ENCODE data around the gene HMCN2.

Gene HMCN2

GRCh38 chr9:130356877-130357584, 91.5 kb downstream of the HMCN2 start:
- H3K4me3 ChIP-seq (replicated peaks; ENCODE audit: low read depth, low read length), result no peak overlapping the region
- DNase-seq (ENCODE audit: low read depth), result no peak
- TF ChIP-seq CTCF (IDR thresholded peaks at IDR 0.05; ENCODE audit: low read length, missing control alignments), result no peak

GRCh38 chr9:130358928-130359327, 93.4 kb downstream of the HMCN2 start:
- no peak for DNase-seq (ENCODE audit: low read depth)
- TF ChIP-seq CTCF (IDR thresholded peaks at IDR 0.05; ENCODE audit: low read length, missing control alignments), result no peak
- no peak overlapping the region for H3K4me3 ChIP-seq (replicated peaks; ENCODE audit: low read depth, low read length)

- no peak overlapping the region for H3K4me3 ChIP-seq (replicated peaks; ENCODE audit: low read depth, low read length)
- DNase-seq (ENCODE audit: low read depth), result no peak
- TF ChIP-seq CTCF (IDR thresholded peaks at IDR 0.05; ENCODE audit: low read length, missing control alignments), result no peak
These were observed 94.3 kb downstream of the HMCN2 start for GRCh38 chr9:130359819-130360218.

GRCh38 chr9:130360672-130361071, 95.1 kb downstream of the HMCN2 start:
- H3K4me3 ChIP-seq (replicated peaks; ENCODE audit: low read depth, low read length), result no peak overlapping the region
- DNase-seq (ENCODE audit: low read depth), result no peak
- TF ChIP-seq CTCF (IDR thresholded peaks at IDR 0.05; ENCODE audit: low read length, missing control alignments), result no peak

- H3K4me3 ChIP-seq (replicated peaks; ENCODE audit: low read depth, low read length), result no peak overlapping the region
- no peak for DNase-seq (ENCODE audit: low read depth)
- no peak for TF ChIP-seq CTCF (IDR thresholded peaks at IDR 0.05; ENCODE audit: low read length, missing control alignments)
These were observed 96.4 kb downstream of the HMCN2 start for GRCh38 chr9:130361873-130362362.

GRCh38 chr9:130362691-130363090, 97.1 kb downstream of the HMCN2 start:
- DNase-seq (ENCODE audit: low read depth), result no peak
- no peak overlapping the region for H3K4me3 ChIP-seq (replicated peaks; ENCODE audit: low read depth, low read length)
- TF ChIP-seq CTCF (IDR thresholded peaks at IDR 0.05; ENCODE audit: low read length, missing control alignments), result no peak

All from fibroblast of pulmonary artery (primary cell).